HEK293 (cell line): ENCODE results near the gene TMOD4.

Experiments
- FEZF1 ChIP-seq: fragments of 450-650 bp; formaldehyde crosslinking; IDR thresholded peaks from 2 replicates; pipeline ENCODE4 v1.5.1; 2016; ENCODE audit warnings: missing biosample characterization, missing genetic modification characterization
- GFI1B ChIP-seq: fragments of 450-650 bp; formaldehyde crosslinking; IDR thresholded peaks from 2 replicates; pipeline ENCODE4 v1.5.1; 2016; ENCODE audit warnings: missing biosample characterization, missing genetic modification characterization
- GLIS1 ChIP-seq: fragments of 450-650 bp; formaldehyde crosslinking; IDR thresholded peaks from 2 replicates; pipeline ENCODE4 v1.5.1; 2016; ENCODE audit warnings: missing biosample characterization, missing genetic modification characterization
- GLIS2 ChIP-seq: fragments of 450-650 bp; formaldehyde crosslinking; IDR thresholded peaks from 2 replicates; pipeline ENCODE4 v1.5.1; 2016; ENCODE audit warnings: missing biosample characterization, missing genetic modification characterization
- HOXC10 ChIP-seq: sonication (generic); formaldehyde crosslinking; IDR thresholded peaks from 2 replicates; pipeline ENCODE4 v1.8.1; 2023; ENCODE audit warnings: mild to moderate bottlenecking, missing genetic modification reagents
- KLF9 ChIP-seq: fragments of 450-650 bp; formaldehyde crosslinking; IDR thresholded peaks from 2 replicates; pipeline ENCODE4 v1.5.1; 2016; ENCODE audit warnings: missing biosample characterization, missing genetic modification characterization, low read depth
- OSR2 ChIP-seq: fragments of 450-650 bp; formaldehyde crosslinking; IDR thresholded peaks from 2 replicates; pipeline ENCODE4 v1.5.1; 2016; ENCODE audit warnings: missing biosample characterization, missing genetic modification characterization
- SCRT1 ChIP-seq: fragments of 450-650 bp; formaldehyde crosslinking; IDR thresholded peaks from 2 replicates; pipeline ENCODE4 v1.5.1; 2016; ENCODE audit warnings: missing biosample characterization, missing genetic modification characterization, borderline replicate concordance
- ZIC2 ChIP-seq: fragments of 450-650 bp; formaldehyde crosslinking; IDR thresholded peaks from 2 replicates; pipeline ENCODE4 v1.5.1; 2016; ENCODE audit warnings: missing biosample characterization, missing genetic modification characterization
- ZNF155 ChIP-seq: fragments of 450-650 bp; formaldehyde crosslinking; IDR thresholded peaks from 2 replicates; pipeline ENCODE4 v1.5.1; 2016; ENCODE audit warnings: missing biosample characterization, missing genetic modification characterization
- ZNF274 ChIP-seq, 2 experiments: fragments of 200-500 bp in 1 of 2; fragments of 450-650 bp in 1 of 2; sonication (Bioruptor generic) in 1 of 2; formaldehyde crosslinking in 1 of 2; IDR thresholded peaks; 2 replicates each; pipeline versions ENCODE4 v1.5.1 to v1.6.1; 2014 to 2016; ENCODE audit warnings: borderline replicate concordance in 1 of 2, inconsistent platforms in 1 of 2, low read length in 1 of 2, missing biosample characterization in 1 of 2, missing genetic modification characterization in 1 of 2
- ZNF335 ChIP-seq: fragments of 450-650 bp; formaldehyde crosslinking; conservative IDR thresholded peaks from 2 replicates; pipeline ENCODE4 v1.5.1; 2016; ENCODE audit warnings: missing biosample characterization, missing genetic modification characterization
- ZNF341 ChIP-seq: fragments of 450-650 bp; formaldehyde crosslinking; IDR thresholded peaks from 2 replicates; pipeline ENCODE4; 2016; ENCODE audit warnings: low read depth, missing biosample characterization, missing genetic modification characterization
- ZNF48 ChIP-seq: fragments of 450-650 bp; formaldehyde crosslinking; IDR thresholded peaks from 2 replicates; pipeline ENCODE4 v1.5.1; 2016; ENCODE audit warnings: missing biosample characterization, missing genetic modification characterization
- ZNF501 ChIP-seq: fragments of 450-650 bp; formaldehyde crosslinking; IDR thresholded peaks from 2 replicates; pipeline ENCODE4 v1.5.1; 2016; ENCODE audit warnings: missing biosample characterization, missing genetic modification characterization
- ZNF549 ChIP-seq: fragments of 450-650 bp; IDR thresholded peaks from 2 replicates; pipeline ENCODE4 v1.5.1; 2018; ENCODE audit warnings: missing biosample characterization, missing genetic modification characterization, mild to moderate bottlenecking, inconsistent platforms, moderate library complexity
- ZNF658 ChIP-seq: fragments of 450-650 bp; formaldehyde crosslinking; IDR thresholded peaks from 2 replicates; pipeline ENCODE4; 2016; ENCODE audit warnings: missing biosample characterization, missing genetic modification characterization
- ZNF768 ChIP-seq: fragments of 450-650 bp; formaldehyde crosslinking; IDR thresholded peaks from 2 replicates; pipeline ENCODE4 v1.5.1; 2018; ENCODE audit warnings: missing biosample characterization, mild to moderate bottlenecking, missing genetic modification characterization
- ZNF843 ChIP-seq: fragments of 450-650 bp; formaldehyde crosslinking; IDR thresholded peaks from 2 replicates; pipeline ENCODE4 v1.5.1; 2016; ENCODE audit warnings: missing biosample characterization, missing genetic modification characterization
- ZSCAN23 ChIP-seq: fragments of 450-650 bp; formaldehyde crosslinking; IDR thresholded peaks from 2 replicates; pipeline ENCODE4 v1.5.1; 2016; ENCODE audit warnings: missing biosample characterization, missing genetic modification characterization
- ZXDB ChIP-seq: fragments of 450-650 bp; formaldehyde crosslinking; IDR thresholded peaks from 2 replicates; pipeline ENCODE4 v1.5.1; 2016; ENCODE audit warnings: missing biosample characterization, missing genetic modification characterization
- TF ChIP-seq, protein P1 (sequence below): fragments of 450-650 bp; formaldehyde crosslinking; IDR thresholded peaks from 2 replicates; pipeline ENCODE4 v1.5.1; 2017; ENCODE audit warnings: missing biosample characterization, missing genetic modification characterization
- TF ChIP-seq, protein P2 (sequence below): fragments of 450-650 bp; formaldehyde crosslinking; IDR thresholded peaks from 2 replicates; pipeline ENCODE4 v1.5.1; 2016; ENCODE audit warnings: missing biosample characterization, missing genetic modification characterization
- TF ChIP-seq, protein P3 (sequence below): fragments of 450-650 bp; formaldehyde crosslinking; IDR thresholded peaks from 2 replicates; pipeline ENCODE4 v1.5.1; 2016; ENCODE audit warnings: missing biosample characterization, missing genetic modification characterization
- TF ChIP-seq, protein P4 (sequence below): fragments of 450-650 bp; formaldehyde crosslinking; IDR thresholded peaks from 2 replicates; pipeline ENCODE4 v1.5.1; 2016; ENCODE audit warnings: missing biosample characterization, missing genetic modification characterization
- TF ChIP-seq, protein P5 (sequence below): fragments of 450-650 bp; formaldehyde crosslinking; IDR thresholded peaks from 2 replicates; pipeline ENCODE4 v1.5.0; 2017; ENCODE audit warnings: missing biosample characterization, missing genetic modification characterization, borderline replicate concordance
- TF ChIP-seq, protein P6 (sequence below): fragments of 450-650 bp; formaldehyde crosslinking; IDR thresholded peaks from 2 replicates; pipeline ENCODE4 v1.5.1; 2017; ENCODE audit warnings: missing biosample characterization, missing genetic modification characterization

TMOD4 gene

DNA sequence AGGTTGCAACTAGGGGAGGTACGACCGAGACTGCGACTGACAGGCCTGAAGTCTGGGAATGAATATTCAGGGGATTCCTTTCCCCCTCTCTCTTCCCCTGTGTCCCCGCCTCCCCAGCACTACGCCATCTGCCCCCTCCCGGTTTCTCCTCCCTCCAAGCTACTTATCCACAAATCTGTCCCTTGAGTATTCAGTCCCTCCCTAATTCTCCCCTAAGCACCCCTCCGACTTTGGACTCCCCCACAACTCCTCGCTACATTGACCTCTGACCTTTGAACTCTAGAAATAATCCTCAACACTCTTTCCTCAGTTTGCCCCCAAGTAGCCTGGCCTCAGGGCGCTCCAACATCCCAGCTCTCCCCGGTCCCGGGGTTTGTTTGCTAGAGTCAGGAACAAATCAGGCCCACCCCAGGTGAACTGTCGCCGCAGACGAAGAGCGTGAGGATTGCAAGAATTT lies 10.5 kb downstream of the TMOD4 start (continued):
- no peak for TF ChIP-seq FEZF1 (tag by site-specific recombination)
- no peak; the same call in 1 of the 2 replicates for TF ChIP-seq ZXDB (tag by site-specific recombination)
- TF ChIP-seq, protein P1, sequence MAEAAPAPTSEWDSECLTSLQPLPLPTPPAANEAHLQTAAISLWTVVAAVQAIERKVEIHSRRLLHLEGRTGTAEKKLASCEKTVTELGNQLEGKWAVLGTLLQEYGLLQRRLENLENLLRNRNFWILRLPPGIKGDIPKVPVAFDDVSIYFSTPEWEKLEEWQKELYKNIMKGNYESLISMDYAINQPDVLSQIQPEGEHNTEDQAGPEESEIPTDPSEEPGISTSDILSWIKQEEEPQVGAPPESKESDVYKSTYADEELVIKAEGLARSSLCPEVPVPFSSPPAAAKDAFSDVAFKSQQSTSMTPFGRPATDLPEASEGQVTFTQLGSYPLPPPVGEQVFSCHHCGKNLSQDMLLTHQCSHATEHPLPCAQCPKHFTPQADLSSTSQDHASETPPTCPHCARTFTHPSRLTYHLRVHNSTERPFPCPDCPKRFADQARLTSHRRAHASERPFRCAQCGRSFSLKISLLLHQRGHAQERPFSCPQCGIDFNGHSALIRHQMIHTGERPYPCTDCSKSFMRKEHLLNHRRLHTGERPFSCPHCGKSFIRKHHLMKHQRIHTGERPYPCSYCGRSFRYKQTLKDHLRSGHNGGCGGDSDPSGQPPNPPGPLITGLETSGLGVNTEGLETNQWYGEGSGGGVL (tag by site-specific recombination) = peak; percentile 98
- TF ChIP-seq, protein P2, sequence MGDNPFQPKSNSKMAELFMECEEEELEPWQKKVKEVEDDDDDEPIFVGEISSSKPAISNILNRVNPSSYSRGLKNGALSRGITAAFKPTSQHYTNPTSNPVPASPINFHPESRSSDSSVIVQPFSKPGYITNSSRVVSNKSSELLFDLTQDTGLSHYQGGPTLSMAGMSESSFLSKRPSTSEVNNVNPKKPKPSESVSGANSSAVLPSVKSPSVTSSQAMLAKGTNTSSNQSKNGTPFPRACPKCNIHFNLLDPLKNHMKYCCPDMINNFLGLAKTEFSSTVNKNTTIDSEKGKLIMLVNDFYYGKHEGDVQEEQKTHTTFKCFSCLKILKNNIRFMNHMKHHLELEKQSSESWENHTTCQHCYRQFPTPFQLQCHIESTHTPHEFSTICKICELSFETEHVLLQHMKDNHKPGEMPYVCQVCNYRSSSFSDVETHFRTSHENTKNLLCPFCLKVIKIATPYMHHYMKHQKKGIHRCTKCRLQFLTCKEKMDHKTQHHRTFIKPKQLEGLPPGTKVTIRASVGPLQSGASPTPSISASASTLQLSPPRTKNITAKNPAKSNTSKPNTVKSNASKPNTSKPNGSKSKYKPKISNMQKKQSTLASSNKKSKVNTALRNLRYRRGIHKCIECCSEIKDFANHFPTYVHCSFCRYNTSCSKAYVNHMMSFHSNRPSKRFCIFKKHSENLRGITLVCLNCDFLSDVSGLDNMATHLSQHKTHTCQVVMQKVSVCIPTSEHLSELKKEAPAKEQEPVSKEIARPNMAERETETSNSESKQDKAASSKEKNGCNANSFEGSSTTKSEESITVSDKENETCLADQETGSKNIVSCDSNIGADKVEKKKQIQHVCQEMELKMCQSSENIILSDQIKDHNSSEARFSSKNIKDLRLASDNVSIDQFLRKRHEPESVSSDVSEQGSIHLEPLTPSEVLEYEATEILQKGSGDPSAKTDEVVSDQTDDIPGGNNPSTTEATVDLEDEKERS (tag by site-specific recombination) = no peak
- no peak for TF ChIP-seq ZNF155 (tag by site-specific recombination)
- TF ChIP-seq ZNF48 (tag by site-specific recombination) = no peak
- TF ChIP-seq OSR2 = no peak
- peak; percentile 99 for TF ChIP-seq ZNF335
- TF ChIP-seq, protein P3, sequence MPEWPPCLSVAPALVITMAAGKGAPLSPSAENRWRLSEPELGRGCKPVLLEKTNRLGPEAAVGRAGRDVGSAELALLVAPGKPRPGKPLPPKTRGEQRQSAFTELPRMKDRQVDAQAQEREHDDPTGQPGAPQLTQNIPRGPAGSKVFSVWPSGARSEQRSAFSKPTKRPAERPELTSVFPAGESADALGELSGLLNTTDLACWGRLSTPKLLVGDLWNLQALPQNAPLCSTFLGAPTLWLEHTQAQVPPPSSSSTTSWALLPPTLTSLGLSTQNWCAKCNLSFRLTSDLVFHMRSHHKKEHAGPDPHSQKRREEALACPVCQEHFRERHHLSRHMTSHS (tag by site-specific recombination) = no peak
- TF ChIP-seq ZNF843 (tag by site-specific recombination) = peak; percentile 51; the same call in 1 of the 2 replicates
- TF ChIP-seq ZNF658 = no peak
- TF ChIP-seq GLIS1 = 0 out of 2 replicates have a peak, but pooled peaks have one; percentile 27
- TF ChIP-seq ZNF274 (IDR thresholded peaks at IDR 0.05; ENCODE audit: low read length) = no peak
- no peak for TF ChIP-seq ZNF274 (tag by site-specific recombination; IDR thresholded peaks at IDR 0.05; ENCODE audit: borderline replicate concordance)
- TF ChIP-seq GLIS2 (tag by site-specific recombination) = peak; percentile 79
- TF ChIP-seq, protein P4, sequence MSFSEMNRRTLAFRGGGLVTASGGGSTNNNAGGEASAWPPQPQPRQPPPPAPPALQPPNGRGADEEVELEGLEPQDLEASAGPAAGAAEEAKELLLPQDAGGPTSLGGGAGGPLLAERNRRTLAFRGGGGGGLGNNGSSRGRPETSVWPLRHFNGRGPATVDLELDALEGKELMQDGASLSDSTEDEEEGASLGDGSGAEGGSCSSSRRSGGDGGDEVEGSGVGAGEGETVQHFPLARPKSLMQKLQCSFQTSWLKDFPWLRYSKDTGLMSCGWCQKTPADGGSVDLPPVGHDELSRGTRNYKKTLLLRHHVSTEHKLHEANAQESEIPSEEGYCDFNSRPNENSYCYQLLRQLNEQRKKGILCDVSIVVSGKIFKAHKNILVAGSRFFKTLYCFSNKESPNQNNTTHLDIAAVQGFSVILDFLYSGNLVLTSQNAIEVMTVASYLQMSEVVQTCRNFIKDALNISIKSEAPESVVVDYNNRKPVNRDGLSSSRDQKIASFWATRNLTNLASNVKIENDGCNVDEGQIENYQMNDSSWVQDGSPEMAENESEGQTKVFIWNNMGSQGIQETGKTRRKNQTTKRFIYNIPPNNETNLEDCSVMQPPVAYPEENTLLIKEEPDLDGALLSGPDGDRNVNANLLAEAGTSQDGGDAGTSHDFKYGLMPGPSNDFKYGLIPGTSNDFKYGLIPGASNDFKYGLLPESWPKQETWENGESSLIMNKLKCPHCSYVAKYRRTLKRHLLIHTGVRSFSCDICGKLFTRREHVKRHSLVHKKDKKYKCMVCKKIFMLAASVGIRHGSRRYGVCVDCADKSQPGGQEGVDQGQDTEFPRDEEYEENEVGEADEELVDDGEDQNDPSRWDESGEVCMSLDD (tag by site-specific recombination) = peak; percentile 50; the same call in 1 of the 2 replicates
- TF ChIP-seq HOXC10 = no peak
- TF ChIP-seq, protein P5, sequence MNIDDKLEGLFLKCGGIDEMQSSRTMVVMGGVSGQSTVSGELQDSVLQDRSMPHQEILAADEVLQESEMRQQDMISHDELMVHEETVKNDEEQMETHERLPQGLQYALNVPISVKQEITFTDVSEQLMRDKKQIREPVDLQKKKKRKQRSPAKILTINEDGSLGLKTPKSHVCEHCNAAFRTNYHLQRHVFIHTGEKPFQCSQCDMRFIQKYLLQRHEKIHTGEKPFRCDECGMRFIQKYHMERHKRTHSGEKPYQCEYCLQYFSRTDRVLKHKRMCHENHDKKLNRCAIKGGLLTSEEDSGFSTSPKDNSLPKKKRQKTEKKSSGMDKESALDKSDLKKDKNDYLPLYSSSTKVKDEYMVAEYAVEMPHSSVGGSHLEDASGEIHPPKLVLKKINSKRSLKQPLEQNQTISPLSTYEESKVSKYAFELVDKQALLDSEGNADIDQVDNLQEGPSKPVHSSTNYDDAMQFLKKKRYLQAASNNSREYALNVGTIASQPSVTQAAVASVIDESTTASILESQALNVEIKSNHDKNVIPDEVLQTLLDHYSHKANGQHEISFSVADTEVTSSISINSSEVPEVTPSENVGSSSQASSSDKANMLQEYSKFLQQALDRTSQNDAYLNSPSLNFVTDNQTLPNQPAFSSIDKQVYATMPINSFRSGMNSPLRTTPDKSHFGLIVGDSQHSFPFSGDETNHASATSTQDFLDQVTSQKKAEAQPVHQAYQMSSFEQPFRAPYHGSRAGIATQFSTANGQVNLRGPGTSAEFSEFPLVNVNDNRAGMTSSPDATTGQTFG = no peak
- TF ChIP-seq ZNF549 (tag by site-specific recombination) = no peak
- peak; percentile 71 for TF ChIP-seq GFI1B
- TF ChIP-seq ZNF768 (tag by site-specific recombination) = no peak
- 0 out of 2 replicates have a peak, but pooled peaks have one; percentile 9 for TF ChIP-seq KLF9
- TF ChIP-seq ZIC2 = 0 out of 2 replicates have a peak, but pooled peaks have one; percentile 29
- TF ChIP-seq SCRT1 (tag by site-specific recombination) = no peak
- 0 out of 2 replicates have a peak, but pooled peaks have one; percentile 24 for TF ChIP-seq ZSCAN23 (tag by site-specific recombination)
- peak; percentile 75 for TF ChIP-seq ZNF341
- TF ChIP-seq, protein P6, sequence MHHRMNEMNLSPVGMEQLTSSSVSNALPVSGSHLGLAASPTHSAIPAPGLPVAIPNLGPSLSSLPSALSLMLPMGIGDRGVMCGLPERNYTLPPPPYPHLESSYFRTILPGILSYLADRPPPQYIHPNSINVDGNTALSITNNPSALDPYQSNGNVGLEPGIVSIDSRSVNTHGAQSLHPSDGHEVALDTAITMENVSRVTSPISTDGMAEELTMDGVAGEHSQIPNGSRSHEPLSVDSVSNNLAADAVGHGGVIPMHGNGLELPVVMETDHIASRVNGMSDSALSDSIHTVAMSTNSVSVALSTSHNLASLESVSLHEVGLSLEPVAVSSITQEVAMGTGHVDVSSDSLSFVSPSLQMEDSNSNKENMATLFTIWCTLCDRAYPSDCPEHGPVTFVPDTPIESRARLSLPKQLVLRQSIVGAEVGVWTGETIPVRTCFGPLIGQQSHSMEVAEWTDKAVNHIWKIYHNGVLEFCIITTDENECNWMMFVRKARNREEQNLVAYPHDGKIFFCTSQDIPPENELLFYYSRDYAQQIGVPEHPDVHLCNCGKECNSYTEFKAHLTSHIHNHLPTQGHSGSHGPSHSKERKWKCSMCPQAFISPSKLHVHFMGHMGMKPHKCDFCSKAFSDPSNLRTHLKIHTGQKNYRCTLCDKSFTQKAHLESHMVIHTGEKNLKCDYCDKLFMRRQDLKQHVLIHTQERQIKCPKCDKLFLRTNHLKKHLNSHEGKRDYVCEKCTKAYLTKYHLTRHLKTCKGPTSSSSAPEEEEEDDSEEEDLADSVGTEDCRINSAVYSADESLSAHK (tag by site-specific recombination) = no peak
- TF ChIP-seq ZNF501 (tag by site-specific recombination) = peak; percentile 58; the same call in 1 of the 2 replicates
